Fibroblast of peridontal ligament (primary cell): ENCODE data around the gene OCSTAMP.

Source experiments
- DNase-seq: peaks from one replicate; pipeline ENCODE4 v3.0.0-alpha.2; 2010; ENCODE audit errors: extremely low read depth

The OCSTAMP gene

DNA sequence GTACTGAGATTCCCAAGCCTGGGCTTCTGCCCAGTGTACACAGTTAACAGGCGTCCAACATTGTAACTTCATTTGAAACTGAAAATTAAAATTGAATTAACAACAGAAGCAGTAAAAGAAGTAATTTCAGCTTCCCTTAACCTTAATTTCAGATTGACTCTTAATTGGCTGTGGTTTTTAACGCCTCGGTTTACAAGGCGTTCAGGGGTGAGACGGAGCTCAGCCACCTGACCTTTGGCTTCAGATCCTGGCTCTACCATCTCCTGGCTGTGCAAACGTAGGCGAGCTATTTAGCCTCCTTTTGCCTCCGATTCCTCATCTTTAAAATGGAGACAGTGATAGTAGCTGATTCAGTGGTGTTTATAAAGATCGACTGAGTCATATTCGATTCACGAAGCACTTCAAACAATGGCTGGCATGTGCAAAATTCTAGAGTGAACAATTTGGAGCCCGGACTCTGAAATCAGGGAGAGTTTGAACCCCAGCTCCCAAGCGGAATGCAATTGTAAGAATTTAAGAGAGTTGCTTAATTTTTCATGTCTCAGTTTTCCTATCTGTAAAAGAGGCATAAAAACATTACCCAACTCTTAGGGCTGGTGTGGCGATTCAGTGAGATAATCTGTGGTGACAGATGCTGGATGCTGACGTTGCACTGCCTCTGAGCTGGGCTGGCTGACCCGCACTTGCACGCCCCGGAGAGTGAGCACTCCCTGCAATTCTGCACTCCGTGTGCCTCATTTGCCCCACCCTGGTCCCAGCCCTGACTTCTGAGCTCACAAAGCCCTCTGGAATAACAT lies 23.5 kb upstream of the OCSTAMP start:
- DNase-seq, result peak; percentile 8

GRCh38 chr20:46573234-46573633 lies 22.8 kb upstream of the OCSTAMP start:
- no peak for DNase-seq

DNA sequence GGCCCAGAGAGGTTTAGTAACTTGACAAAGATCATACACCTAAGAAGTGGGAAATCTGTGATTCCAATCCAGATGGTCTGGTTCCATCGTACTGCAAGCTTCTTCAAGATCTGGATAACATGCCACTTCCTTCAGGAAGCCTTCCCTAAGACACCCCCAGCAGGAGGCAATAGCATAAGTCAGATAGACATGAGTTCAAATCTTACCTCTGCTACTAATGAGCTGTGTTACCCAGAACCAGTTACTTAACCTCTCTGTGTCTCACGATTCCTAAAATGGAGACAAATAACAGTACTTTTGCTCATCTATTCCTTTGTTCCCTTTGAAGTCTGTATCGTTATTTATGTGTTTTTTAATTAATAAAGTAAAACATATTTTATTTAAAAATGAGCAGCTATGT lies 22.3 kb upstream of the OCSTAMP start:
- DNase-seq, result no peak

DNA sequence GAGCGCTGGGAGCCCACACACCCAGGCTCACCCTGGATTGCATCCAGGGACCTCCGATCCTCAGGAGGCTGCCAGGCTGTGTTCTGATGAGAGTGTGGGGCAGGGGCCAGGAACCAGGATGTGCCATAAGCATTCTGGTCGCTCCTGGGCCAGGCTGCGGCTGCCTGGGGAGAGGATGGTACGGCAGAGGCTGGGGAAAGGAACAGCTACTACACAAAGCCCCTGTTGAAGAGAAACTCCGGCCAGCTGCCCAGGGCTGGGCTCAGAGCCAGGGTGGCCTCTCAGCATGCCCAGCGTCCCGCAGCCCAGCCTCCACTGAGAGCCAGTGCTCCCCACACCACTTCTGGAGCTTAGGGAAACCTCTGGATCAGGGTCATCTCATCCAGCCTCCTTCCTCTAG lies 21.7 kb upstream of the OCSTAMP start:
- DNase-seq, result no peak

DNA sequence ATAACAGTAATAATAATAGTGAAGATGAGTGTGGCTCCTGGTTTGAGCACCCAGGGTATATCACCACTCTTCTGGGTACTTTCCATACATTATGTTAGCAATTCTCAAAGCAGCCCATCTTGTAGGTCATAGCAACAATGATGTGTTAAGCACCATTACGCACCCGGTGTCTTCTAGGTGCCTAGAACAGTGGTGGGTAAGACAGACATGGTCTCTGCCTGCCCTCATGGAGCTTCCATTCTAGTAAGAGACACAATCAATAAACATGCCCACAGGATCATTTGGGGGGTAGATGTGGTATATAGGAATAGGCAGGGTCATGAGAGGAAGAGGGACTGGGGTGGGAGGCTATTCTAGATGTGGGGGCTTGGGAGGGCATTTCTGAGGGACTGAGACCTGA lies 21.0 kb upstream of the OCSTAMP start:
- no peak for DNase-seq

DNA sequence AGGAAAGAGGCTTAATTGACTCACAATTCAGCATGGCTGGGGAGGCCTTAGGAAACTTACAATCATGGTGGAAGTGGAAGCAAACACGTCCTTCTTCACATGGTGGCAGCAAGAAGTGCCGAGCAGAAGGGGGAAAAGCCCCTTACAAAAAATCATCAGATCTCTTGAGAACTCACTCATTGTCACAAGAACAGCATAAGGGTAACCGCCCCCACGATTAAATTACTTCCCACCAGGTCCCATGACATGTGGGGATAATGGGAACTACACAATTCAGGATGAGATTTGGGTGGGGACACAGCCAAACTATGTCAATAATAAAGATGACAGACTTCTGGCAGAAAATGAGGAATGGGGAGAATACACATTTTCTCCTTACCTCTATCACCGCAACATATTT lies 20.5 kb upstream of the OCSTAMP start:
- no peak for DNase-seq

DNA sequence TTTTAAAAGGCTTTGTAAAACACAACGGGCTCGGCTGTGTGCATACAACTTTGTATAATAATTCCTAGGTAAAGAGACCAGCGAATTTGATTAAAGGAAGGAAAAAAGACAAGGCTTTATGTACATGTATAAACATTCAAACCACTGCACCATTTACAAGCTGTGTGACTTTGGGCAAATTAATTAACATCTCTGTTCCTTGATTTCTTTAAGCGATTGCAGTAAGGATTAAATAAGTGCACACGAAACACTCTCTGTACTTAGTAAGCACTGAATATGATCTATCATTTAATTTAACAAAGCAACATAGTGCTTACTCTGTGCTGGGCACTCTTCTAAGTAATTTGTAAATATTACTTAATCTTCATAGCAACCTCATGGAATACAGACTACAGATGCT lies 19.5 kb upstream of the OCSTAMP start:
- no peak for DNase-seq

- DNase-seq, result peak; percentile 55
Measured at GRCh38 chr20:46568570-46569129, 18.2 kb upstream of the OCSTAMP start.

DNA sequence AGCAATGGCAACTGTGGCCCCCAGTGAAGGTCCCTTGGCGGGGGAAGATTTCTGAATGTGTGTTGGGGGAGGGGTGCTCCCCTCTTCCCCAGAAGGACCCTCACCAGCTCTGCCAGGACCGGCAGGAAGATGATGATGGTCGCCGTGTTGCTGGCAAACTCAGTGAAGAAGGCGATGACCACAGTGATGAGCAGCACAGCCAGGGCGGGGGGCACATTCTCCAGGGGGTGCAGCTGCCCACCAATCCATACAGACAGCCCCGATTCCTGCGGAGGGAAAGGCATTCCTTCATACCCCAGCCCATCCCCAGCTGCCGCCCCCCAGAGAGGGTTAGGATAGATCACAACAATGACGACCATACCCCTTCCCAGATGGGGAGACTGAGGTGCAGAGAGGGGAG lies 15.7 kb upstream of the OCSTAMP start:
- no peak for DNase-seq

DNA sequence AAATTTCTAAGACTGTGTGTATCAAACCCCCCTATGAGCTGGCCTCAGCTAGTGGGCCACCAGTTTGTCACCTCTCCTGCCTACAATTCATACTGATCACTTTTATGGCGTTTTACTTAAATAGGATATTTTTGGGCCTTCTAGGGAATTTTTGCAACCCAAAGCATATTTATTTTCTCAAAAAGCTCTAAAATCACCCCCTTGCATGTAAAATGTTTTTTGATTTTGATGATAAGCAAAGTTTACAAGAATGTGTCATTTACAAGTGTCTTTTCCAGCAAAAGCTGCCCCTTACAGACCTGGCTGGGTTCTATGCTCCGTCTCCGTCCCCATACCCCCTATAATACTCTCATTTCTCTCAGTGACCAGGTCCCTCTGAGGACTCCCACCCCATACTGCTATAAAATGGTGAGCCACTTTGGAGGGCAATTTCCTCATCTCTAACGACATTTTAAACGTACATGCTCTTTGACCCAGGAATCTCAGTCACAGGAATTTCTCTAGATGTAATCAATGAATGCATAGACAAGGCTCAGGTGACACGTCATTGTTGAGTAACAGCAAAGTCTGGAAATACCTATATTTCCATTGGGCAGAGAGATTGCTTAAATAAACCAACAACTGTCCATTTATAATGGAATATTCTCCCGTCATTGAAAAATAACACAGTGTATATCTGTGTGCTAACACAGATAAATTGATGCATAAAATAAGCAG lies 13.9 kb upstream of the OCSTAMP start:
- no peak for DNase-seq

DNA sequence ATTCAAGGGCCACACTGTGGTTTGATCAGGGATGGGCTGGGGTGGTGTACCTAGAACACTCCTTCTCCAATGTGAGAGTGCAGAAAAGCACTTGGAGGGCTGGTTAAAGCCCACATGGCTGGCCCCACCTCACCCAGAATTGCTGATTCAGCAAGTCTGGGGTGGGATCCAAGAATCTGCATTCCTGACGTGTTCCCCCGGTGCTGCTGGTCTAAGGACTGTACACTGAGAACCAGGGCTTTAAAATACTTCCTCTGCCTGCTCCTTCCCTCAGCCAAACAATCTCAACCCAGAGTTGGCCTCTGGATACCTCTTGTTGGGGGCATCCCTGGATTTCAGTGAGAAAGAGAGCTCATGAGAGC lies 13.4 kb upstream of the OCSTAMP start:
- no peak for DNase-seq

DNA sequence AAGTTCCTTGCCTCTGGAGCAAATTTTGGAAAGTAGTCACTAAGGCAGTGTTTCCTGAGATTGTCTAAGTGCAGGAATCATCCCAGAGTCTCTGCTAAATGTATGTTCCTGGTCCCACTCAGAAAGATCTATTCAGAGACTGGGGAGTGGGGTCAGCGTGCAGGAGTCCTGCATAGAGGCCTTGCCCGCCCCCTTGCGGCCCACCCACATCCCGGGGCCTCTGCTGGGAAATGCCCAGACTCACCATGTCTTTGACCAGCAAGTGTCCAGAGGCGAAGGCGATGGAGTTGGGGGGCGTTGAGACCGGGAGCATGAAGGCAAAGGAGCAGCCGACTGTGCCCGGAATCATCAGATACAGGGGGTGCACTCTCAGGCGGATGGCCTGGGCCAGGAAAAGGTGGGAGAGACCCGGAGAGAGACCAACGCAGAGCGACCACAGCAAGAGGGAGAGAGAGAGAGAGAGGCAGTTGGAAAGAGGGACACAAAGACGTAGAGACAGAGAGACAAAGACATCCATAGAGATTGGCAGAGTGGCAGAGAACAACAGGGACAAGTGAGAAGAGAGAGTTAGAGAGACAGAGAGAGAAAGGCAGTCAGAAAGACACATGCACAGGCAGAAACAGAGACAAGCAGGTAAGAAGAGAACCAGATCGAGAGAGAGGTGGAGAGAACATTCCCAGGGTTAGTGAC lies 12.9 kb upstream of the OCSTAMP start:
- DNase-seq, result no peak

DNA sequence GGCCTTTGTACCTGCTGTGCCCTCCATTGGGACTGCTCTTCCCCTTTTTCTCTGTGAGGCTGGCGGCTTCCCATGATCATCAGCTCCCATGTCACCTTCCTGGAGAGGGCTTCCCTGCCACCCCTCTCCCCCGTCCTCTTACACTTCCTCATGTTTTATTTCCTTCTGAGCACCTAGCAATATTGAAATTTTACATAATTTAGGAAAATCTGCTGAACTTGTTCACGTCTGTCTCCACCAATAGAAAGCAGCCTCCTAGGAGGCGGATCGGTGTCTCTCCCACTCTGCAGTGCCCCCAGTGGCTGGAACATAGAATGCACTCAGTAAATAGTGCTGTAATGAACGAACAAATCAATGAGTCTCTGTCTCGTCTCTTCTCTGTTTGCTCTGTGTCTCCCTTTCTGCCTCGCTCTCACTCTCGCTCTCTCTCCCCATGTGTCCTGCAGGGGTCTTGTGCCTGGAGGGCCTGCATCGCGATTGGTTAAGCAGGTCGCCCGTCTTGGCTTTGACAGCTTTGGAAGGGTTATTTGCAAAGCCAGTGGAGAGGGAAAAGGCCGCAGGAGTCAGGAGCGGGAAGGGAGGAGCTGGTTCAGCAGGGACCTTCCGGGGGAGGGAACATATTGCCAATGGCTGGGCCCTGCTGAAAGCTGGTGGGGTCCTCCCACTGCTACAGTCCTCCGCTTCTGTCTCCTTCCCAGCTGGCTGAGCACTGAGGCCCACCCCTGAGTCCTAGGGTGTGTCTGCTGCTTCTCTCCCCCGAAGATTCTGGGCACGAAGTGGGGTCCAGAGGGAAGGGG lies 12.1 kb upstream of the OCSTAMP start:
- peak; percentile 70 for DNase-seq

- DNase-seq, result no peak
Measured at GRCh38 chr20:46562009-46562372, 11.5 kb upstream of the OCSTAMP start.

DNA sequence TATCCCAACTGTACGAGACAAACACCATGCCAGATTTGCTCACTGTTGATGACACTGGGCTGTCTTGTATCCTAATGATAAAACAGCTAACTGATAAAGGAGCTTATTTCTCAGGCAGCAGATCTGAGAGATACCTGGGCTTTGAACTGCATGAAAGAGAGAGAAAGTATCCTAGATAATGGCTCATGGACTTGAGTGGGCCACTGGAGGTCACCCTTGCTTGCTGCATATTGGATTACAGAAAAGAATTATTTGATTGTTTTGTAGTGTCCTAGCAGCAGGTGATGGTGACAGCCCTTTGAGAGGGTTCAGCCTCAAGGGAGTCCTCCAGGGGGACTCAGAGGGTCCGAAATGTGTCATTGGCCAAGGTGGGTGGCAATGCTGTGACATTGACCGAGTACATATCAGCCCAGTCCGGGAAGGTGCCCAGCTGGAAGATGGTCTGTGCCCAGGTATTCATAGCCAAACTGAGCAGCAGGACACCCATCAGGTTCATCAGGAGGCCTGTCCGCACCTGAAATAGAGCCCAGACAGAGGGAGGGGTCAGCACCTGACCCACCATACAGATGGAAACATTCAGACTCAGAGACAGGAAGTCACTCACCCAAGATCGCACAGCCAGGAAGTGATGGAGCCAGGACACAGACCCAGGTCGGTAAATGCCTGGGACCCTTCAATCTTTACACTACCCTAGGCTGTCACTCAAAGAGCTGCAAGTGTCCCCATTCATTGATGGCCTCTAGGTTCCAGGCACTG lies 9.4 kb upstream of the OCSTAMP start:
- no peak for DNase-seq

GRCh38 chr20:46559001-46559400 lies 8.5 kb upstream of the OCSTAMP start:
- no peak for DNase-seq

DNA sequence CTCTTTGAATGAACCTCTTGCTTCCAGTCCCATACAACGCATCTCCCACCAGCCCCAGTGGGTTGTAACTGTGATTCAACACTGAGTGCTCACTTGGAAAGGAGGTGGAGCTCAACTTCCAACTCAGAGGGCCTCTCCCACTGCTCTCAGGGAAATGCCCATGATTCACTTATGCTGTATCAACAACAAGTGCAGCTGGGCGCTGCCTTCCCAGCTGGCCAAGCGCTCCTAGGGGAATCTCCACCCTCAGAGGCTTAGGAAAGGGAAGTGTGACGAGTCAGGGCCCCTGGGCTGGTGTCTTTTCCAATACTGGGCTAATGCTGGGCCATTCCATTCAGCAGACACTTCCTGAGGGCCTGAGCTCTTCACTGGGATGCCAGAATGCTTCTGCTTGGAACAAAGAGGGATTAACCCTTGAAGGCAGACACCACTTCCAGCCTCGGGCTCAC lies 8.1 kb upstream of the OCSTAMP start:
- peak; percentile 88 for DNase-seq

DNA sequence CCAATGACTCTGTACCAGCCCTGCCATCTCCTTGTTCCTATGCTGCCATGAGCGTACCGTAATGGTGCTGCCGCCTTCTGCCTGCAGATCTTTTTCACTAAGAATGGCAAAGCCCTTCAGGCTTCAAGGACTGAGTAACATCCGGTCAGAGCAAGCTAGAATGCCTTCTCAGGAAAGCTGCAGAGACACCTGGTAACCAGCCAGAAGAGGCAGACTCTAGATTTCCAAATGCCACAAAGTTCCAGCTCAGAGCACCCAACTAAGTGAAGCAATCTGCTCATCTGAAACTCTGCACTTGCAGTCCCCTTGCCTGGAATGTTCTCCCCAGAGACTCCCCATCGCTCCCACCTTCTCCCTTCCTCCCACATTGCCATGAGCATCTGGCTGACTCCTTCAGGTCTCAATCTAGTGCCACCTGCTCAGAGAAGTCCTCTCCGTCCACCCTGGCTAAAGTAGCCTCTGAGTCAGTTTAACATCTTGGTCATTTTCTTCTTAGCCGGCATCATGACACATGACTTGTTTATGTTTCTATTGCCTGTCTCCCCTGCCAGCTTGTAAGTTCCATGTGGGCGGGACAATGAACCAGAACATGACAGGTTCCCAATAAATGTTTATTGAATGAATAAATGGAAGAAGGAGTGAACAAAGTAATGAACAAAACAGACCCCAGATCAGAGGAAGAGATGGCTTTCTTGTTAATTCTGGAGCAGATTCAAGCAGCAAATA lies 6.9 kb upstream of the OCSTAMP start:
- DNase-seq, result peak; percentile 29

DNA sequence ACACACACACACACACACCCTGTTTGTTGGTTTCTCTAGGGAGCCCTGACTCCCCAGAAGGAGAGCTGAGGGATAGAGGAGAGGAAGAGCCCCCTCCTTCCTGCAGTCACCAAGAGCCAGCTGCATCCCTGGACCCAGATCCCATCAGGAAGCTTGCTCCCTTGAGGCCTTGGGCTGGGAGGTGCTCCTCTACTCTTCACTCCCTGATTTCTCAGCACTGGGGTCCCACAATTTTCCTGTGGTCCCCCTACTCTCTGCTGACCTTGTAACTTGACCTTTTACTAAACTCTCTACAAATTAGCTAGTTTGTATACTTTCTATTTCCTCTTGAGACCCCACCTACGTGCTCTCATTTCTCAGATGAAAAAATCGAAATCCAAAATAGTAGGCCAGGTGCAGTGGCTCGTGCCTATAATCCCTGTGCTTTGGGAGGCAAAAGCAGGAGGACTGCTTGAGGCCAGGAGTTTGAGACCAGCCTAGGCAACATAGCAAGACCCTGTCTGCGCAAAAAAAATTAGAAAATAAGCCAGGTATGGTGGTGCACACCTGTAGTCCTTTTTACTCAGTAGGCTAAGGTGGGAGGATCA lies 5.0 kb upstream of the OCSTAMP start:
- no peak for DNase-seq

DNA sequence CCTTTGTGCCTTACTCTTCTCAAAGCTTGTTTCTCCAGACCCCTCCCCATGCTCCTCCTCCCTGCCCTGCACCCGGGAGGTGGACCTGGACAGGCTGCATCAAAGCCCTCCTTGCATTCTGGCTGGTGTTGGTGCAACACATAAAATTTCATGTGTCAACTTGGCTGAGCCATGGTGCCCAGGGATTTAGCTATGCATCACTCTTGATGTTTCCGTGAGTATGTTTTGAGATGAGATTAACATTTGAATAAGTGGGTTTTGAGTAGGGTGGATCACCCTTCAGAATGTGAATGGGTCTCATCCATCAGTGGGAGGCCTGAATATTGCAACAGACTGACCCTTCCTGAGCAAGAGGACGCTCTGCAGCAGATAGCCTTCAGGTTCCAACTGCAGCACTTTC lies 4.4 kb upstream of the OCSTAMP start:
- DNase-seq, result no peak
